HFFc6 (cell line): Measurements from ENCODE around the gene PDCL3. TPM values are rescaled to one million over a fixed set of nuclear protein-coding genes. Genes with fewer than 3 reads are reported as not detected.

ENCODE experiments used
- DNase-seq: peaks from one replicate; pipeline ENCODE4 v3.0.0-alpha.2; 2018
- H3K27ac Mint-ChIP-seq: 2 replicates; pipeline ENCODE4 v1.8.0; 2020; ENCODE audit warnings: mild to moderate bottlenecking, mixed read lengths
- H3K27me3 Mint-ChIP-seq: 2 replicates; pipeline ENCODE4 v1.8.0; 2021; ENCODE audit warnings: mild to moderate bottlenecking, moderate library complexity, mixed read lengths; ENCODE audit not compliant: insufficient read depth
- H3K36me3 Mint-ChIP-seq: 2 replicates; pipeline ENCODE4 v1.8.0; 2021; ENCODE audit warnings: low read depth, mixed read lengths
- H3K4me1 Mint-ChIP-seq: 2 replicates; pipeline ENCODE4 v1.8.0; 2020; ENCODE audit warnings: low read depth, mixed read lengths
- H3K4me3 Mint-ChIP-seq: 2 replicates; pipeline ENCODE4 v1.8.0; 2020; ENCODE audit warnings: mild to moderate bottlenecking, moderate library complexity, mixed read lengths
- H3K9me3 Mint-ChIP-seq: 2 replicates; pipeline ENCODE4 v1.8.0; 2020; ENCODE audit warnings: mild to moderate bottlenecking, mixed read lengths
- total RNA-seq, 6 experiments: library from RNA; stranded (reverse); fragmentation: NEBNext Ultra II Directional; extraction: Animal tissue kit (Norgen Biotek cat#: 25700); gene quantifications; 2 replicates in 1 of 6; 3 replicates in 5 of 6; pipeline ENCODE4 v1.2.3, GENCODE V29; 2021
- TF ChIP-seq, protein P1 (sequence below): fragments of 200-600 bp; sonication (generic); IDR thresholded peaks from 2 replicates; pipeline ENCODE4 v1.5.0; 2021; ENCODE audit warnings: antibody characterized with exemption, mild to moderate bottlenecking

The PDCL3 gene
- total RNA-seq, 6 experiments from 2014 or later: 26.1 to 30.3 (median 29.1) TPM

DNA sequence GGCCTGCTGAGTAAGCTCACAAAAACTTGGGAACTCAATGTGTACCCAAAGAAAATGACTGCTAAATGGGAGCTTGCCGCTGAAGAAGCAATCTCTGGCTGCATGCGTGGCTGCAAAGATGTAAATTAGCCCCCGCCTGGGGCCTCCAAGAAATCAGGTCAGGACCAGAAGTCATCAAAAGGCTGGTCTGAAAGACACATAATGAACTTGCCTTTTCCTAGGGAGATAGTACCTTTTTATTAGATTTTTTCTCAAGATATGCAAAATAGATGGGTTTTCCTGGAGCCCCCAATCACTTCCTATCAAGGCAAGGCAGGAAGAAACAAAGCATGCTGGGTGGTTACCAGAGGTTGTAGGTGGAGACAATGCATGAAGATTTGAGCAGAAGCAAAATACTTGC is 38.9 kb downstream of the PDCL3 start:
- Mint-ChIP-seq H3K27me3 (peaks cover 3% of the 10 kb centered on the region; the same call in 1 of the 2 replicates), H3K4me1 (peaks cover 18% of the 10 kb centered on the region), H3K27ac (no peak overlapping the region), H3K9me3 (no peaks in the 10 kb centered on the region), H3K4me3 (no peak overlapping the region), H3K36me3 (no peaks in the 10 kb centered on the region)
- no peak for DNase-seq
- TF ChIP-seq, protein P1, sequence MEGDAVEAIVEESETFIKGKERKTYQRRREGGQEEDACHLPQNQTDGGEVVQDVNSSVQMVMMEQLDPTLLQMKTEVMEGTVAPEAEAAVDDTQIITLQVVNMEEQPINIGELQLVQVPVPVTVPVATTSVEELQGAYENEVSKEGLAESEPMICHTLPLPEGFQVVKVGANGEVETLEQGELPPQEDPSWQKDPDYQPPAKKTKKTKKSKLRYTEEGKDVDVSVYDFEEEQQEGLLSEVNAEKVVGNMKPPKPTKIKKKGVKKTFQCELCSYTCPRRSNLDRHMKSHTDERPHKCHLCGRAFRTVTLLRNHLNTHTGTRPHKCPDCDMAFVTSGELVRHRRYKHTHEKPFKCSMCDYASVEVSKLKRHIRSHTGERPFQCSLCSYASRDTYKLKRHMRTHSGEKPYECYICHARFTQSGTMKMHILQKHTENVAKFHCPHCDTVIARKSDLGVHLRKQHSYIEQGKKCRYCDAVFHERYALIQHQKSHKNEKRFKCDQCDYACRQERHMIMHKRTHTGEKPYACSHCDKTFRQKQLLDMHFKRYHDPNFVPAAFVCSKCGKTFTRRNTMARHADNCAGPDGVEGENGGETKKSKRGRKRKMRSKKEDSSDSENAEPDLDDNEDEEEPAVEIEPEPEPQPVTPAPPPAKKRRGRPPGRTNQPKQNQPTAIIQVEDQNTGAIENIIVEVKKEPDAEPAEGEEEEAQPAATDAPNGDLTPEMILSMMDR: no peak

- H3K4me1 Mint-ChIP-seq: peaks cover 23% of the 10 kb centered on the region
- TF ChIP-seq, protein P1: no peak
- H3K4me3 Mint-ChIP-seq: no peak overlapping the region
- no peaks in the 10 kb centered on the region for H3K36me3 Mint-ChIP-seq
- no peak for DNase-seq
- H3K27ac Mint-ChIP-seq: no peak overlapping the region
- no peaks in the 10 kb centered on the region for H3K9me3 Mint-ChIP-seq
- H3K27me3 Mint-ChIP-seq: peaks cover 3% of the 10 kb centered on the region; the same call in 1 of the 2 replicates
Observed at GRCh38 chr2:100603414-100603813, 40.6 kb downstream of the PDCL3 start.

DNA sequence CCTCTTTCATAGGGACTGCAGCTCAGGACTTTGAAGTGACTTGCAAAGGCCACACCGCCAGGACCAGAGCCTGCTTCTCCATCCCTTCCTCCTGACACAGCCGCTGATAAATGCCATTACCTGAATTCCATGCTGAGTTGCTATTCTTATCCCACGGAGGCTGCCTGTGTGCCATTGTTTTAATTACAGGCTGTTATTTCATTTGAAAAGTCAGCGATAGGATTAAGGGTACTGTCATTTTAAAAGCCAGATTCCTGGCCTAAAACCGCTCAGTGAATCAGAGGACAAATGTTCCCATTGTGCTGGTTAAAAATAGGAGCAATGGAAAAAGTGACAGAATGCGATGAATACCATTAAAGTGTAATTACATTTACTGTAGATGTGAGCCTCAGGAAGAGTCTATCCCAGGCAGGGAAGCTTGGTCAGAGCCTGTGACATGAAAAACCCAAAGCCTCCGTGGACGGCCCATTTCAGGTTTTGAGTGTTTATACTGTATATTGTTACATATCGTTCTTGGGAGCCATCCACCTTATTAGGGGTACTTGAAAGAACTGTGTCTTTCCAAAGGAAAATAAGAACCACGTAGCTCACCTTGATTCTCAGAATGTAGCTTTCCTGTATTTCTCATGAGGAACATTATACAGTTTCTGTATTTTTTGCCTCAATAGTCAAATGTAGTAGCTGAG is 41.3 kb downstream of the PDCL3 start:
- DNase-seq: peak; percentile 46
- no peak overlapping the region for H3K4me3 Mint-ChIP-seq

GRCh38 chr2:100606332-100606725 is 43.5 kb downstream of the PDCL3 start:
- peaks cover 30% of the 10 kb centered on the region for H3K4me1 Mint-ChIP-seq
- no peaks in the 10 kb centered on the region for H3K36me3 Mint-ChIP-seq
- no peak for DNase-seq
- TF ChIP-seq, protein P1: no peak
- H3K4me3 Mint-ChIP-seq: no peak overlapping the region
- no peak overlapping the region for H3K27ac Mint-ChIP-seq
- H3K9me3 Mint-ChIP-seq: no peaks in the 10 kb centered on the region
- no peaks in the 10 kb centered on the region; the same call in none of the 2 replicates for H3K27me3 Mint-ChIP-seq

More for the DNA sequence above, 41.3 kb downstream of the PDCL3 start:
- H3K27me3 Mint-ChIP-seq: peaks cover 3% of the 10 kb centered on the region
- TF ChIP-seq, protein P1: no peak
- H3K36me3 Mint-ChIP-seq: no peaks in the 10 kb centered on the region
- H3K9me3 Mint-ChIP-seq: no peaks in the 10 kb centered on the region
- peaks cover 23% of the 10 kb centered on the region for H3K4me1 Mint-ChIP-seq
- 0 out of 2 replicates have a peak overlapping the region, but pooled peaks have one; percentile 19 for H3K27ac Mint-ChIP-seq

DNA sequence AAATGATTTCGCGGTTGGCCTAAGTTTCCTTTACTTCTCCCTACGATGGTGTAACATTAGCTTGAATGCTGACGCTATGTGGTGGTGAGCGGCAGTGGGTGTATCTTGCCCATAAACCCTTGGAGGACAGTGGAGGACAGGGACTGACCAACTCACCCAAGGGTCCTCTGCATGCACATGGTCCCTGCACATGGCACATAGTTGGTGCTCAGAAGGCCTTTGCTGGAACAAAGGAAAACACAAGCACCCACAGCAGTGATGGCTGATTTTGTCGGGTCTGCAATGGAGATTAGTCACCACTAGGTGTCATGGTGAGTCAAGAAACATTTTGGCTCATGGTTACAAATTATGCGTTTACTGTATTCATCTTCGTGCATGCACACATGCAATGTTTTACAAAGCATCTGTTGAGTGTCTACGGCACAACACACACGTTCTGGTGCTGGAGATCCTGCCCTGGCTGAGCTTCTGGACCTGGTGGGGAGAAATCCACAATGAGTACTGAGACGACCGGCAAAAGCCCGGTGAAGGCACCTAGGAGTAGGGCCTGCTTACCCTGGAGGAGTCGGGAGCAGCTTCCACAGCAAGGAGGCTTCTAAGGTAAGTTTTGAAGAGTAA is 44.0 kb downstream of the PDCL3 start:
- no peaks in the 10 kb centered on the region for H3K36me3 Mint-ChIP-seq
- TF ChIP-seq, protein P1: peak; percentile 91
- H3K27ac Mint-ChIP-seq: no peak overlapping the region
- H3K27me3 Mint-ChIP-seq: no peaks in the 10 kb centered on the region; the same call in none of the 2 replicates
- DNase-seq: peak; percentile 33
- H3K4me3 Mint-ChIP-seq: no peak overlapping the region
- no peaks in the 10 kb centered on the region for H3K9me3 Mint-ChIP-seq
- peaks cover 30% of the 10 kb centered on the region for H3K4me1 Mint-ChIP-seq
